Panc1 (cell line): ENCODE measurements around the gene PUS1. TPM values are rescaled to one million over a fixed set of nuclear protein-coding genes. Genes with fewer than 3 reads are reported as not detected.

Experiments
- ATAC-seq: fragments of 200-7000 bp; cut with Tn5 transposase; 2 replicates; pipeline ENCODE4 v1.9.1; 2020; ENCODE audit warnings: mild to moderate bottlenecking, moderate library complexity
- BruUV-seq: library from RNA; stranded (reverse); fragments of 400-500 nt; replicated peaks from 2 replicates; lab custom pipeline; 2021; lab: Mats Ljungman, UMichigan
- CTCF ChIA-PET: fragments of 300-600 bp; sonication (Branson Sonifier 250); formaldehyde crosslinking; loops from one replicate; lab custom pipeline; 2022; ENCODE audit warnings: antibody characterized with exemption; lab: Charles Lee
- POLR2A ChIA-PET: fragments of 300-600 bp; sonication (Branson Sonifier 250); formaldehyde crosslinking; loops from one replicate; lab custom pipeline; 2022; ENCODE audit warnings: antibody characterized with exemption; lab: Charles Lee
- DNase-seq: peaks from one replicate; pipeline ENCODE4 v3.0.0-alpha.2; 2010; ENCODE audit warnings: low read depth, low spot score
- H3K27ac ChIP-seq: 2 replicates; pipeline ENCODE4 v1.5.1; 2011; ENCODE audit warnings: mild to moderate bottlenecking, low read length, inconsistent platforms
- H3K27me3 ChIP-seq: fragments of 200-500 bp; sonication (Bioruptor generic); 2 replicates; pipeline ENCODE4 v1.6.0; 2014; ENCODE audit warnings: low read length, inconsistent platforms; ENCODE audit not compliant: control insufficient read depth, insufficient read depth
- H3K36me3 ChIP-seq: fragments of 200-500 bp; sonication (Bioruptor generic); 2 replicates; pipeline ENCODE4 v1.5.1; 2014; ENCODE audit warnings: inconsistent platforms, mild to moderate bottlenecking, low read length, moderate library complexity; ENCODE audit not compliant: control insufficient read depth, insufficient read depth
- H3K4me1 ChIP-seq: 2 replicates; pipeline ENCODE4 v1.5.1; 2011; ENCODE audit warnings: inconsistent platforms, mild to moderate bottlenecking, low read length, moderate library complexity; ENCODE audit not compliant: control insufficient read depth, insufficient read depth
- H3K4me3 ChIP-seq, 2 experiments: 2 replicates each; pipeline ENCODE4 v1.5.1; 2011 to 2012; ENCODE audit warnings: low read depth in 2 of 2, low read length in 2 of 2, mild to moderate bottlenecking in 2 of 2, inconsistent platforms in 1 of 2, moderate library complexity in 1 of 2
- H3K9me3 ChIP-seq: fragments of 200-500 bp; sonication (Bioruptor generic); 2 replicates; pipeline ENCODE4 v1.5.1; 2014; ENCODE audit warnings: low read depth, mild to moderate bottlenecking, inconsistent platforms, low read length, moderate library complexity; ENCODE audit not compliant: control insufficient read depth, insufficient read depth
- POLR2AphosphoS5 ChIP-seq: IDR thresholded peaks from 2 replicates; pipeline ENCODE4 v1.6.1; 2012; ENCODE audit warnings: mild to moderate bottlenecking, low read depth, low read length, moderate library complexity
- REST ChIP-seq, 2 experiments: IDR thresholded peaks; 2 replicates each; pipeline ENCODE4 v1.6.1; 2011 to 2012; ENCODE audit warnings: low read depth in 2 of 2, control low read depth in 1 of 2, low read length in 1 of 2, mild to moderate bottlenecking in 1 of 2, moderate library complexity in 1 of 2; ENCODE audit not compliant: insufficient read depth in 1 of 2
- SIN3A ChIP-seq: IDR thresholded peaks from 2 replicates; pipeline ENCODE4 v1.6.1; 2012; ENCODE audit warnings: low read depth, mild to moderate bottlenecking, low read length, moderate library complexity, borderline replicate concordance; ENCODE audit not compliant: insufficient read depth
- TCF7L2 ChIP-seq: IDR thresholded peaks from 2 replicates; pipeline ENCODE4 v1.6.1; 2011; ENCODE audit warnings: mild to moderate bottlenecking, low read depth, low read length, inconsistent platforms
- in situ Hi-C: cut with HindIII; loops from 2 replicates; pipeline ENCODE4 v1.10.0; 2016; ENCODE audit warnings: low sequenced_read_pairs, low pct_unique_long_range_greater_than_20kb
- intact Hi-C: fragments of 100-400 bp; cut with micrococcal nuclease; formaldehyde crosslinking; loops from one replicate; pipeline ENCODE4 v1.10.0; 2022; ENCODE audit not compliant: unreplicated experiment
- total RNA-seq: library from RNA; stranded (reverse); gene quantifications from one replicate; pipeline ENCODE4 v1.2.1, GENCODE V29; 2021; ENCODE audit not compliant: unreplicated experiment
- TF ChIP-seq, protein P1 (sequence below): fragments of 450-650 bp; IDR thresholded peaks from 2 replicates; pipeline ENCODE4 v1.5.1; 2017; ENCODE audit warnings: mild to moderate bottlenecking

PUS1 gene
- total RNA-seq, 1 experiment from 2014 or later, result 108 TPM

- Histone ChIP-seq H3K4me1 (peaks cover 9% of the 10 kb centered on the region), H3K27me3 (no peaks in the 10 kb centered on the region), H3K9me3 (no peaks in the 10 kb centered on the region), H3K27ac (0 out of 2 replicates have a peak overlapping the region, but pooled peaks have one; percentile 23), H3K36me3 (no peaks in the 10 kb centered on the region), H3K4me3 (no peak overlapping the region)
- ChIA-PET CTCF (no interaction called here), POLR2A (no interaction called here)
- in situ Hi-C loops, result no loop called here
- ATAC-seq (peak; percentile 69), DNase-seq (no peak)
- TF ChIP-seq TCF7L2 (no peak), SIN3A (no peak), REST (IDR thresholded peaks at IDR 0.05; ENCODE audit: insufficient read depth in 1 of 2, low read depth in 2 of 2, low read length in 1 of 2) (no peak), POLR2AphosphoS5 (no peak)
- TF ChIP-seq, protein P1, sequence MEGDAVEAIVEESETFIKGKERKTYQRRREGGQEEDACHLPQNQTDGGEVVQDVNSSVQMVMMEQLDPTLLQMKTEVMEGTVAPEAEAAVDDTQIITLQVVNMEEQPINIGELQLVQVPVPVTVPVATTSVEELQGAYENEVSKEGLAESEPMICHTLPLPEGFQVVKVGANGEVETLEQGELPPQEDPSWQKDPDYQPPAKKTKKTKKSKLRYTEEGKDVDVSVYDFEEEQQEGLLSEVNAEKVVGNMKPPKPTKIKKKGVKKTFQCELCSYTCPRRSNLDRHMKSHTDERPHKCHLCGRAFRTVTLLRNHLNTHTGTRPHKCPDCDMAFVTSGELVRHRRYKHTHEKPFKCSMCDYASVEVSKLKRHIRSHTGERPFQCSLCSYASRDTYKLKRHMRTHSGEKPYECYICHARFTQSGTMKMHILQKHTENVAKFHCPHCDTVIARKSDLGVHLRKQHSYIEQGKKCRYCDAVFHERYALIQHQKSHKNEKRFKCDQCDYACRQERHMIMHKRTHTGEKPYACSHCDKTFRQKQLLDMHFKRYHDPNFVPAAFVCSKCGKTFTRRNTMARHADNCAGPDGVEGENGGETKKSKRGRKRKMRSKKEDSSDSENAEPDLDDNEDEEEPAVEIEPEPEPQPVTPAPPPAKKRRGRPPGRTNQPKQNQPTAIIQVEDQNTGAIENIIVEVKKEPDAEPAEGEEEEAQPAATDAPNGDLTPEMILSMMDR, result no peak; the same call in 1 of the 2 replicates
- no TSS peak for BruUV-seq
- intact Hi-C loops, result no loop called here
Measured at GRCh38 chr12:131912518-131913274, 16.4 kb upstream of the PUS1 start.

DNA sequence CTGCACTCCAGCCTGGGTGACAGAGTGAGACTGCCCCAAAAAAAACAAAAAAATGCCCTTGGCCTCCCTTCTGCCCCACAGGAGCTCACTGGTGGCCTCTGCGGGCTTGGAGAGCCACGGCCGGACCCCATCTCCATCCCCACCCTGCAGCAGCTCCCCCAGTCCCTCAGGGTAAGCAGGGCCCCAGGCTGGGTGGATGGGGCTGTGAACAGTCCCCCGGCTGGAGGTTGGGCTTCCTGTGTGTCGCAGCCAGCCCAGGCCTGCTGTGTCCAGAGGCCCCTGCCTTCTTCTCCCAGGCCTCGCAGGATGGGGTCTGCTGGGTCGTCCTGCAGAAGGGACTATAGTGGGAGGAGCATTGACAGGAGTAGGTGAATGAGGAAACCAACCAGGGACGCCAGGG is 15.4 kb upstream of the PUS1 start:
- POLR2A ChIA-PET, result no interaction called here

More for the DNA sequence above, 15.4 kb upstream of the PUS1 start:
- no TSS peak for BruUV-seq
- no peaks in the 10 kb centered on the region for H3K36me3 ChIP-seq
- no peaks in the 10 kb centered on the region for H3K27me3 ChIP-seq
- peaks cover 9% of the 10 kb centered on the region for H3K4me1 ChIP-seq
- no peaks in the 10 kb centered on the region for H3K9me3 ChIP-seq
- H3K4me3 ChIP-seq, result no peak overlapping the region
- intact Hi-C loops (no loop called here), in situ Hi-C loops (no loop called here)
- DNase-seq (no peak), ATAC-seq (no peak)
- no peak for TF ChIP-seq TCF7L2
- no peak for TF ChIP-seq REST (IDR thresholded peaks at IDR 0.05; ENCODE audit: insufficient read depth in 1 of 2, low read depth in 2 of 2, low read length in 1 of 2)
- TF ChIP-seq, protein P1, result no peak
- no peak for TF ChIP-seq SIN3A
- no peak for TF ChIP-seq POLR2AphosphoS5
- no peak overlapping the region for H3K27ac ChIP-seq
- CTCF ChIA-PET, result no interaction called here
